Suppressor macrophage treated with lipopolysaccharide for 4 hours (primary cell): Measurements from ENCODE around the gene CCDC171.

Experiments
- DNase-seq: peaks from one replicate; pipeline ENCODE4 v3.0.0-alpha.2; 2020

The CCDC171 gene

DNA sequence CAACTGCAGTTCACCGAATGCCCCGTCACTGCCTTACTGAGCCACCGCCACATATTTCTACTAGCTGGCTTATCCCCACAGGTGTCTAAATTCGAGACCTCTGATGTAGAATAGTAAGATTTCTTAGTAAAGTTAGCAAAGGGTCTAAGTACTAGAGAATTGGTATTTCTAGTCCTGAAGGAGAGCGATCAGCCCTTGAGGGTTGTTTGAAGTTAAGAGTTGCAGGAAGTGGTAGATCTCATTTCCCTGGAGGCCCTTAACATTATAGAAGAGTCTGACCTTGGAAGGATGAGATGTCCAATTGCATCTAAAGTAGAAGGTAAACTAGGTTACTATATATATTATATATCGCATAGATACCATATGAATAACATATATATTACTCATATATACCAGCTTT is 451.8 kb downstream of the CCDC171 start:
- no peak for DNase-seq

- no peak for DNase-seq
Measured at GRCh38 chr9:16010221-16010620, 457.4 kb downstream of the CCDC171 start.

GRCh38 chr9:16012621-16013020 is 459.8 kb downstream of the CCDC171 start:
- DNase-seq: no peak

- no peak for DNase-seq
Measured at GRCh38 chr9:16013366-16013765, 460.5 kb downstream of the CCDC171 start.

DNA sequence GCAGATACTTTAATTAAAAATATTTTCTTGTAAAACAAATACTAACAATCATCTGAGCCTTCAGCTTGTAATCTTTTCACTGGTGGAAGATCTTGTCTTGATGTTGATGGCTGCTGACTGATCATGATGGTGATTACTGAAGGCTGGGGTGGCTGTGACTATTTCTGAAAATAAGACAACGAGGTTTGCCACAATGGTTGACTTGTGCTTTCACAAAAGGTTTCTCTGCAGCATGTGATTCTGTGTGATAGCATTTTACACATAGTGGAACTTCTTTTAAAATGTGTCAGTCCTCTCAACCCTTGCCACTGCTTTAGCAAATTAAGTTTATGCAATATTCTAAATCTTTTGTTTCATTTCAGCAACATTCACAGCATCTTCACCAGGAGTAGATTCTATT is 461.0 kb downstream of the CCDC171 start:
- DNase-seq: no peak

- no peak for DNase-seq
Measured at GRCh38 chr9:16022228-16022627, 469.4 kb downstream of the CCDC171 start.

GRCh38 chr9:16023446-16023845 is 470.6 kb downstream of the CCDC171 start:
- DNase-seq: no peak
